VCaP (cell line): Measurements from ENCODE around the gene OR13J1.

Experiments used
- H3K27ac ChIP-seq: fragments of 450-650 bp; 2 replicates; pipeline ENCODE4 v1.5.1; 2017
- CTCF ChIP-seq: fragments of 450-650 bp; conservative IDR thresholded peaks from 2 replicates; pipeline ENCODE4 v1.5.1; 2017; ENCODE audit warnings: mild to moderate bottlenecking, moderate library complexity

OR13J1 gene

DNA sequence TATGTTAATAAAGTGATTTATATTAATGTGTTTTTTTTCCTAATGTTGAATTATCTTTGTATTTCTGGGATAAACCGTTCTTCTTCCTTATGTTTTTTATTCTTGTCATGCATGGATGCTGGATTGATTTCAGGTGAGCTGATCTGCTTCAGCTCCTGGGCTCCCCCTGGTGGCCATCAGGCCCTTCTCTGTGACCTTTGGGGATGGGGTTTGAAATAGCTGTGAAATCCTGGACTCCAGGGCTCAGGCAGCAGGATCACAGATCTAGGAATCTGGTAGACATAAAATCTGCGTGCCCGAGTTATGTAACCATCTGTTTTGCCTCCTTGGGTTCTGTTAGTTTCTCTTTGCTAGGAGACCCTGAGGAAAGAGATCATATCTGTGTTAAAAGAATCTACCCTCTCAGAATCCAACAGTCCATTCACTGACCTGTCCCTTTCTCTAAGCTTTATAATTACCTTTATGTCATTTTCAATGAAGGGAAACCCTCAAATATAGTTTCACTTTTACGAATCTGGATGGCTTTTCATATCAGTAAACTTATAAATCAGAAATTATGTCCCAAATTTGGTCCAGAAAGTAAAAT, 12.2 kb upstream of the OR13J1 start:
- peak; percentile 100 for TF ChIP-seq CTCF
- no peak overlapping the region for H3K27ac ChIP-seq

GRCh38 chr9:35872505-35872904, 2.3 kb upstream of the OR13J1 start:
- no peak for TF ChIP-seq CTCF
- no peak overlapping the region for H3K27ac ChIP-seq

- no peak overlapping the region for H3K27ac ChIP-seq
- TF ChIP-seq CTCF = no peak
Measured at GRCh38 chr9:35871545-35871944, 1.3 kb upstream of the OR13J1 start.

DNA sequence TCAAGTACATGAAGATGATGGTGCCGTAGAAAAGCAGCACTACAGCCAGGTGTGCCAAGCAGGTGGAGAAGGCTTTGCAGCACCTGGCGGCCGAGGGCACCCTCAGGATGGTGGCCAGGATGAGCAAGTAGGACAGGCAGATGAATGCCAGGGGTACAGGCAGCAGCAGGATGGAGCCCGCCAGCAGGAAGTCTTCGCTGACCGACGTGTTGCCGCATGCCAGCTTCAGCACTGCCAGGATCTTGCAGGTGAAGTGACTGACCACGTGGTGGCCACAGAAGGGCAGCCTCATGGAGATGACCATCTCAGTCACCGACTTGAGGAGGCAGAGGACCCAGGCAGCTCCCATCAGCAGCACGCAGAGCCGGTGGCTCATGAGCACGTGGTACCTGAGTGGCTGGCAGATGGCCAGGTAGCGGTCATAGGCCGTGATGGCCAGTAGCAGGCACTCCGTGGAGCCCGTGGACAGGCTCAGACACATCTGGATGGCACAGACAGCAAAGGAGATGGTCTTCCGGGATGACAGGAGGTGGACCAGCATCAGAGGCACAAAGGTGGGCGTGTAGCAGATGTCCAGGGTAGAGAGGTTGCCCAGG, 482 bp downstream of the OR13J1 start:
- TF ChIP-seq CTCF = no peak
- no peak overlapping the region for H3K27ac ChIP-seq

- no peak for TF ChIP-seq CTCF
- H3K27ac ChIP-seq = no peak overlapping the region
Measured at GRCh38 chr9:35868933-35869332, 1.3 kb downstream of the OR13J1 start.

DNA sequence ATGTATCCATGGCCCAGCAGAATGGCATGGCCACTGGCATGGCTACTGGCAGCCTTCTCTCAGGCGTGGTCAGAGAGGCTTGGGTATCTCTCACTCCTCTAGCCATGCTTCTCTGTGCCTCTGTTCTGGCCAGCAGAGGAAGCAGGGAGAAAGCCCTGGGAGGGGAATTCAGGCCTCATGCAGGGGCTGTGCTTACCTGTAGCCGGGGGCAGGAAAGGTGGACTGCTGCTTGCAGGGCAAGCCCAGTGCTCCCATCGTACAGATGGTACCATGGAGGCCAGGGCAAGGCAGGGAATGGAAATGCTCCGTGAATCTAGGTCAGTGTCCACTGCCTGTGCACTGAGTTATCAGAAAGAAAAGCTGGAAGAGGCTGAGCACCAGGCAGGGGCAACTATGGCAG, 2.7 kb downstream of the OR13J1 start:
- no peak overlapping the region for H3K27ac ChIP-seq
- TF ChIP-seq CTCF = no peak

- H3K27ac ChIP-seq = no peak overlapping the region
- TF ChIP-seq CTCF = no peak
Measured at GRCh38 chr9:35864695-35865255, 5.4 kb downstream of the OR13J1 start.
